ENCODE results near the gene ADGRD1. TPM values are rescaled to one million over a fixed set of nuclear protein-coding genes. Genes with fewer than 3 reads are reported as not detected.

Gene ADGRD1
- total and polyA plus RNA-seq, 3 experiments from 2014 or later, result 1.1 to 1.3 TPM; not detected in 1

- peak in 1 of 5 donors; percentile 30 for DNase-seq
- no peaks in the 10 kb centered on the region for H3K4me1 ChIP-seq (ENCODE audit: insufficient read depth, low read length)
- no peak overlapping the region for H3K4me3 Mint-ChIP-seq
These were observed 140.5 kb downstream of the ADGRD1 start for GRCh38 chr12:131093971-131094830.

GRCh38 chr12:131094831-131095805 is 141.4 kb downstream of the ADGRD1 start:
- peaks cover 0 to 5% of the 10 kb centered on the region in 2 donors for H3K27me3 Mint-ChIP-seq
- no peaks in the 10 kb centered on the region for H3K36me3 Mint-ChIP-seq
- peak in 1 of 5 donors; percentile 37 for DNase-seq
- H3K4me1 ChIP-seq (ENCODE audit: insufficient read depth, low read length), result no peaks in the 10 kb centered on the region
- no peak overlapping the region for H3K4me3 Mint-ChIP-seq
- H3K36me3 ChIP-seq (ENCODE audit: insufficient read depth, low read length), result no peaks in the 10 kb centered on the region
- no peaks in the 10 kb centered on the region for H3K9me3 Mint-ChIP-seq
- H3K27ac ChIP-seq (ENCODE audit: low read depth, low read length), result no peak overlapping the region
- H3K4me1 Mint-ChIP-seq, result peaks cover 0 to 14% (median 4%) of the 10 kb centered on the region in 3 donors
- H3K27ac Mint-ChIP-seq, result no peak overlapping the region
- ChIA-PET CTCF (interaction anchor here (1.0 kb wide), 1 partner anchor 10 kb away, joined by 5 read pairs; no protein-coding TSS in a partner anchor), POLR2A (no interaction called here)
- H3K4me3 ChIP-seq (ENCODE audit: low read length), result no peak overlapping the region
- no peaks in the 10 kb centered on the region for H3K27me3 ChIP-seq (ENCODE audit: insufficient read depth, low read length, poor library complexity, severe bottlenecking)
- no peaks in the 10 kb centered on the region for H3K9me3 ChIP-seq (ENCODE audit: low read length)

More at GRCh38 chr12:131093971-131094830, 140.5 kb downstream of the ADGRD1 start:
- no peaks in the 10 kb centered on the region for H3K36me3 Mint-ChIP-seq
- ChIA-PET CTCF (interaction anchor here (1.2 kb wide), 1 partner anchor 10 kb away, joined by 6 read pairs; no protein-coding TSS in a partner anchor), POLR2A (no interaction called here)
- H3K27me3 Mint-ChIP-seq, result peaks cover 0 to 5% of the 10 kb centered on the region in 2 donors
- no peak overlapping the region for H3K27ac ChIP-seq (ENCODE audit: low read depth, low read length)
- H3K27ac Mint-ChIP-seq, result no peak overlapping the region
- H3K4me1 Mint-ChIP-seq, result peaks cover 0 to 14% (median 4%) of the 10 kb centered on the region in 3 donors
- H3K27me3 ChIP-seq (ENCODE audit: insufficient read depth, low read length, poor library complexity, severe bottlenecking), result no peaks in the 10 kb centered on the region
- H3K9me3 Mint-ChIP-seq, result no peaks in the 10 kb centered on the region
- H3K36me3 ChIP-seq (ENCODE audit: insufficient read depth, low read length), result no peaks in the 10 kb centered on the region
- H3K9me3 ChIP-seq (ENCODE audit: low read length), result no peaks in the 10 kb centered on the region
- H3K4me3 ChIP-seq (ENCODE audit: low read length), result no peak overlapping the region

DNA sequence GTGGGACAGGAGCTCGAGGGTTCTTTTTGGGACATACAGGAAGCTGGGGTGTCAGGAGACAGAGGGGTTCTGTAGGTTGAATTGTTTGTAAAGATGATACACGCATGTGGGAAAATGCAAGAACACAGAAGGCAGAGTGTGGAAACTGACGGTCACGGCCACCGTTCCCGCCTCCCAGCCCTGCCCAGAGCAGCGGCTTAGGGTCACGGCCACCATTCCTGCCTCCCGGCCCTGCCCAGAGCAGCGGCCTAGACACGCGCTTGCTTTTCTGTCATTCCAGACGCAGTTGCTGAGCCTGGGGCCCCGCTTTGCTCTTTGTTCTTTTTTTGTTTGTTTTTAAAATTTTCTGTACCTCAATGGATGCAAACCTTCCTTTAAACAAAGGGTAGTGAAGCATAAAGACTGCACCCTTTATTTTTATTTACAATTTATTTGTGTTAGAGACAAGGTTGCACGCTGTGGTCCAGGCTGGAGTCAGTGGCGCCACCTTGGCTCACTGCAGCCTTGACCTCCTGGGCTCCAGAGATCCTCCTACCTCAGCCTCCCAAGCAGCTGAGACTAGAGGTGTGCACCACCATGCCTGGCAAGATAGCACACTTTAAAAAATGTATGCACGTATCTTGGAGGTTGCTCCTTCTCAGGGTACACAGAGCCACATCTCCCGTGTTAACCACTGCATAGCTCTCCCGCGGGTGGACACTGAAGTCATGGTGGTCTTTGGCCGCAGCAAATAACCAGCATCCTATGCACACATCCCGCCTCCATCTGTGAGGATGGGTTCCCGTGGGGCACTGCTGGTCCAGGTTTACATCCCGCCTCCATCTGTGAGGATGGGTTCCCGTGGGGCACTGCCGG is 142.3 kb downstream of the ADGRD1 start:
- Histone ChIP-seq H3K9me3 (ENCODE audit: low read length) (no peaks in the 10 kb centered on the region), H3K4me3 (ENCODE audit: low read length) (no peak overlapping the region), H3K4me1 (ENCODE audit: insufficient read depth, low read length) (no peaks in the 10 kb centered on the region), H3K27ac (ENCODE audit: low read depth, low read length) (no peak overlapping the region), H3K36me3 (ENCODE audit: insufficient read depth, low read length) (no peaks in the 10 kb centered on the region), H3K27me3 (ENCODE audit: insufficient read depth, low read length, poor library complexity, severe bottlenecking) (no peaks in the 10 kb centered on the region)
- DNase-seq, result peak in 1 of 5 donors; percentile 8
- ChIA-PET POLR2A (no interaction called here), CTCF (interaction anchor here (1.0 kb wide), 1 partner anchor 9 kb away, joined by 5 read pairs; no protein-coding TSS in a partner anchor)
- H3K9me3 Mint-ChIP-seq, result no peaks in the 10 kb centered on the region
- H3K4me3 Mint-ChIP-seq, result no peak overlapping the region
- no peak overlapping the region for H3K27ac Mint-ChIP-seq
- H3K36me3 Mint-ChIP-seq, result no peaks in the 10 kb centered on the region
- peaks cover 0 to 14% (median 4%) of the 10 kb centered on the region in 3 donors for H3K4me1 Mint-ChIP-seq
- H3K27me3 Mint-ChIP-seq, result peaks cover 0 to 7% of the 10 kb centered on the region in 2 donors

DNA sequence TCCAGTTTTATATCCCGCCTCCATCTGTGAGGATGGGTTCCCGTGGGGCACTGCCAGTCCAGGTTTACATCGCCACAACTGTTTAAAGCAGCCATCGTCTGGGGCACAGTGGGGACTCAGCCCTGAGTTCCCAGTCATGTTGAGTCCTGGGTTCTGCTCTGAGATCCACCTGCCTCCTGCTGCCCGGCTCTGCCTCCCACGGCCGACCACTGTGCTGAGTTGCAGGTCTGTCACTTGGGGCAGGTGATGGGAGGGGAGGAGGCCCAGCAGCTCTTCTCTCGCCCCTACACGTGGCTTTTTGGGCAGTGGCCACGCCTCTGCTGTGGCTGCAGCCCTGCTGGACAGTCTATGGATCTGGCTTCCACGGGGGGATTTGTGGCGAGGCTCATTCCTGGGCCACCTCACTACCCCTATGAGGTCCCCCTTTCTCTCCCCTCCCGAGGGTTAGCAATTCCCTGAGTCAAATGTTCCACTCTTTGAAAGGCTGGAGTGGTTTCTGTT is 143.0 kb downstream of the ADGRD1 start:
- Histone ChIP-seq H3K36me3 (ENCODE audit: insufficient read depth, low read length) (no peaks in the 10 kb centered on the region), H3K27ac (ENCODE audit: low read depth, low read length) (no peak overlapping the region), H3K4me3 (ENCODE audit: low read length) (no peak overlapping the region), H3K4me1 (ENCODE audit: insufficient read depth, low read length) (no peaks in the 10 kb centered on the region), H3K27me3 (ENCODE audit: insufficient read depth, low read length, poor library complexity, severe bottlenecking) (no peaks in the 10 kb centered on the region), H3K9me3 (ENCODE audit: low read length) (no peaks in the 10 kb centered on the region)
- peaks cover 0 to 9% (median 4%) of the 10 kb centered on the region in 3 donors for H3K4me1 Mint-ChIP-seq
- no peaks in the 10 kb centered on the region for H3K9me3 Mint-ChIP-seq
- H3K27me3 Mint-ChIP-seq, result peaks cover 0 to 7% of the 10 kb centered on the region in 2 donors
- POLR2A ChIA-PET, result no interaction called here
- no peaks in the 10 kb centered on the region for H3K36me3 Mint-ChIP-seq
- H3K27ac Mint-ChIP-seq, result no peak overlapping the region
- peak in 1 of 5 donors; percentile 30 for DNase-seq
- CTCF ChIA-PET, result no interaction called here
- no peak overlapping the region for H3K4me3 Mint-ChIP-seq

GRCh38 chr12:131097202-131098177 is 143.8 kb downstream of the ADGRD1 start:
- no peak overlapping the region for H3K4me3 Mint-ChIP-seq
- peaks cover 0 to 7% (median 4%) of the 10 kb centered on the region in 3 donors for H3K4me1 Mint-ChIP-seq
- CTCF ChIA-PET, result no interaction called here
- H3K36me3 ChIP-seq (ENCODE audit: insufficient read depth, low read length), result no peaks in the 10 kb centered on the region
- H3K4me3 ChIP-seq (ENCODE audit: low read length), result no peak overlapping the region
- no peaks in the 10 kb centered on the region for H3K36me3 Mint-ChIP-seq
- POLR2A ChIA-PET, result no interaction called here
- no peak overlapping the region for H3K27ac ChIP-seq (ENCODE audit: low read depth, low read length)
- no peak overlapping the region for H3K27ac Mint-ChIP-seq
- no peaks in the 10 kb centered on the region for H3K4me1 ChIP-seq (ENCODE audit: insufficient read depth, low read length)
- H3K27me3 ChIP-seq (ENCODE audit: insufficient read depth, low read length, poor library complexity, severe bottlenecking), result no peaks in the 10 kb centered on the region
- no peaks in the 10 kb centered on the region for H3K9me3 ChIP-seq (ENCODE audit: low read length)
- peaks cover 0 to 7% of the 10 kb centered on the region in 2 donors for H3K27me3 Mint-ChIP-seq
- DNase-seq, result peak in 1 of 5 donors; percentile 33
- no peaks in the 10 kb centered on the region for H3K9me3 Mint-ChIP-seq

GRCh38 chr12:131098178-131098981 is 144.7 kb downstream of the ADGRD1 start:
- ChIA-PET POLR2A (no interaction called here), CTCF (no interaction called here)
- H3K4me3 Mint-ChIP-seq, result no peak overlapping the region
- H3K27me3 Mint-ChIP-seq, result peaks cover 0 to 7% of the 10 kb centered on the region in 2 donors
- H3K4me3 ChIP-seq (ENCODE audit: low read length), result no peak overlapping the region
- H3K4me1 Mint-ChIP-seq, result peaks cover 0 to under 1% (median 0%) of the 10 kb centered on the region in 3 donors
- H3K4me1 ChIP-seq (ENCODE audit: insufficient read depth, low read length), result no peaks in the 10 kb centered on the region
- peak in 1 of 5 donors; percentile 30 for DNase-seq
- H3K36me3 ChIP-seq (ENCODE audit: insufficient read depth, low read length), result no peaks in the 10 kb centered on the region
- H3K27ac ChIP-seq (ENCODE audit: low read depth, low read length), result no peak overlapping the region
- no peaks in the 10 kb centered on the region for H3K36me3 Mint-ChIP-seq
- H3K27ac Mint-ChIP-seq, result no peak overlapping the region
- H3K9me3 ChIP-seq (ENCODE audit: low read length), result no peaks in the 10 kb centered on the region
- no peaks in the 10 kb centered on the region for H3K27me3 ChIP-seq (ENCODE audit: insufficient read depth, low read length, poor library complexity, severe bottlenecking)
- H3K9me3 Mint-ChIP-seq, result no peaks in the 10 kb centered on the region

Data from CD8-positive, alpha-beta memory T cell (primary cell).